Measurements from ENCODE around the gene BHLHE40.
"Not testable (repeated sequence)": the region's sequence is repeated elsewhere in the genome, so short reads cannot be mapped to it uniquely, and the experiment has no call there.

Gene BHLHE40

GRCh38 chr3:4963669-4964570 is 15.3 kb upstream of the BHLHE40 start:
- DNase-seq (ENCODE audit: low spot score) = no peak

GRCh38 chr3:4966006-4966405 is 13.2 kb upstream of the BHLHE40 start:
- not testable (repeated sequence) for DNase-seq (ENCODE audit: low spot score)

GRCh38 chr3:4967683-4968082 is 11.6 kb upstream of the BHLHE40 start:
- DNase-seq (ENCODE audit: low spot score) = not testable (repeated sequence)

GRCh38 chr3:4971437-4971836 is 7.8 kb upstream of the BHLHE40 start:
- not testable (repeated sequence) for DNase-seq (ENCODE audit: low spot score)

GRCh38 chr3:4971838-4972237 is 7.4 kb upstream of the BHLHE40 start:
- DNase-seq (ENCODE audit: low spot score) = no peak

GRCh38 chr3:4972652-4973643 is 6.3 kb upstream of the BHLHE40 start:
- DNase-seq (ENCODE audit: low spot score) = no peak

- no peak for DNase-seq (ENCODE audit: low spot score)
Observed at GRCh38 chr3:4974154-4974553, 5.1 kb upstream of the BHLHE40 start.

- no peak for DNase-seq (ENCODE audit: low spot score)
Observed at GRCh38 chr3:4976109-4976508, 3.1 kb upstream of the BHLHE40 start.

- peak; percentile 42 for DNase-seq (ENCODE audit: low spot score)
Observed at GRCh38 chr3:4977001-4977852, 2.0 kb upstream of the BHLHE40 start.

- no peak for DNase-seq (ENCODE audit: low spot score)
Observed at GRCh38 chr3:4977853-4978203, 1.4 kb upstream of the BHLHE40 start.

GRCh38 chr3:4978204-4978965 is 852 bp upstream of the BHLHE40 start:
- peak; percentile 91 for DNase-seq (ENCODE audit: low spot score)

GRCh38 chr3:4978966-4979427 is 240 bp upstream of the BHLHE40 start:
- peak; percentile 88 for DNase-seq (ENCODE audit: low spot score)

GRCh38 chr3:4980229-4981203 is 1.3 kb downstream of the BHLHE40 start:
- DNase-seq (ENCODE audit: low spot score) = peak; percentile 89

GRCh38 chr3:4981294-4981664 is 2.0 kb downstream of the BHLHE40 start:
- no peak for DNase-seq (ENCODE audit: low spot score)

- DNase-seq (ENCODE audit: low spot score) = peak; percentile 37
Observed at GRCh38 chr3:4981665-4982494, 2.6 kb downstream of the BHLHE40 start.

GRCh38 chr3:4982773-4983738 is 3.8 kb downstream of the BHLHE40 start:
- no peak for DNase-seq (ENCODE audit: low spot score)

GRCh38 chr3:4983739-4984510 is 4.7 kb downstream of the BHLHE40 start:
- peak; percentile 72 for DNase-seq (ENCODE audit: low spot score)

Data from LoVo (cell line).